BJ (cell line): ENCODE measurements around the gene ALDH3B2. TPM values are rescaled to one million over a fixed set of nuclear protein-coding genes. Genes with fewer than 3 reads are reported as not detected.
A peak's percentile ranks its signal among the peaks of the same experiment; 100 is the strongest.
"Not testable (repeated sequence)": the region's sequence is repeated elsewhere in the genome, so short reads cannot be mapped to it uniquely, and the experiment has no call there.

Source experiments
- CTCF ChIA-PET: fragments of 350-600 bp; formaldehyde crosslinking; extraction: SDS; loops from one replicate; lab custom pipeline; 2021; ENCODE audit warnings: antibody characterized with exemption, inconsistent platforms; lab: Yijun Ruan, JAX
- POLR2A ChIA-PET: fragments of 300-600 bp; sonication (Branson Sonifier 250); formaldehyde crosslinking; extraction: SDS; loops from one replicate; lab custom pipeline; 2021; ENCODE audit warnings: antibody characterized with exemption; lab: Charles Lee
- DNase-seq: peaks from one replicate; pipeline ENCODE4 v3.0.0-alpha.2; 2011; ENCODE audit warnings: low read depth
- H3K27me3 ChIP-seq: 2 replicates; pipeline ENCODE4 v1.6.0; 2011; ENCODE audit warnings: low read length; ENCODE audit not compliant: control insufficient read depth, insufficient read depth
- H3K36me3 ChIP-seq: 2 replicates; pipeline ENCODE4 v1.5.1; 2011; ENCODE audit warnings: low read length; ENCODE audit not compliant: control insufficient read depth, insufficient read depth
- H3K4me3 ChIP-seq: 2 replicates; pipeline ENCODE4 v1.5.1; 2011; ENCODE audit warnings: low read depth, mild to moderate bottlenecking, control low read depth, low read length
- CTCF ChIP-seq: IDR thresholded peaks from 2 replicates; pipeline ENCODE4 v1.5.1; 2011; ENCODE audit warnings: low read depth, mild to moderate bottlenecking, control low read depth, inconsistent platforms, low read length, moderate library complexity; ENCODE audit not compliant: insufficient read depth
- polyA plus RNA-seq: library from polyadenylated mRNA; depleted of rRNA; stranded (reverse); fragments of >200 nt; gene quantifications from 2 replicates; pipeline ENCODE4 v1.2.3, GENCODE V29; 2011

ALDH3B2 gene
- polyA plus RNA-seq, 1 experiment: not detected

GRCh38 chr11:67628710-67629385 lies 45.6 kb downstream of the ALDH3B2 start:
- Histone ChIP-seq H3K36me3 (no peaks in the 10 kb centered on the region), H3K4me3 (peak overlapping the region; percentile 71), H3K27me3 (no peaks in the 10 kb centered on the region)
- POLR2A ChIA-PET: no interaction called here
- no peak for DNase-seq
- no peak for TF ChIP-seq CTCF
- CTCF ChIA-PET: interaction anchor here (0.6 to 7.2 kb wide), 12 partner anchors 11 to 120 kb away, joined by 3 to 88 read pairs (median 4); partner anchors contain the start of genes ACY3 and TBX10

GRCh38 chr11:67627812-67628624 lies 46.4 kb downstream of the ALDH3B2 start:
- H3K36me3 ChIP-seq: no peaks in the 10 kb centered on the region
- TF ChIP-seq CTCF: no peak
- H3K4me3 ChIP-seq: no peak overlapping the region
- POLR2A ChIA-PET: no interaction called here
- H3K27me3 ChIP-seq: no peaks in the 10 kb centered on the region
- CTCF ChIA-PET: interaction anchor here (1.0 to 7.2 kb wide), 5 partner anchors 12 to 30 kb away, joined by 3 to 88 read pairs (median 48); partner anchors contain the start of genes ACY3 and TBX10
- DNase-seq: no peak

GRCh38 chr11:67627441-67627811 lies 47.0 kb downstream of the ALDH3B2 start:
- no peaks in the 10 kb centered on the region for H3K36me3 ChIP-seq
- TF ChIP-seq CTCF: no peak
- no peak overlapping the region for H3K4me3 ChIP-seq
- DNase-seq: no peak
- ChIA-PET POLR2A (no interaction called here), CTCF (interaction anchor here (1.2 to 6.3 kb wide), 2 partner anchors 11 to 18 kb away, joined by 3 to 88 read pairs; no protein-coding TSS in a partner anchor)
- no peaks in the 10 kb centered on the region for H3K27me3 ChIP-seq

- ChIA-PET POLR2A (no interaction called here), CTCF (interaction anchor here (1.2 to 6.3 kb wide), 2 partner anchors 11 to 18 kb away, joined by 3 to 88 read pairs; no protein-coding TSS in a partner anchor)
- H3K27me3 ChIP-seq: no peaks in the 10 kb centered on the region
- H3K36me3 ChIP-seq: no peaks in the 10 kb centered on the region
- H3K4me3 ChIP-seq: no peak overlapping the region
- no peak for TF ChIP-seq CTCF
- no peak for DNase-seq
Observed at GRCh38 chr11:67626970-67627369, 47.5 kb downstream of the ALDH3B2 start.

GRCh38 chr11:67626131-67626833 lies 48.1 kb downstream of the ALDH3B2 start:
- CTCF ChIA-PET: interaction anchor here (1.2 to 6.3 kb wide), 2 partner anchors 10 to 17 kb away, joined by 3 to 88 read pairs; no protein-coding TSS in a partner anchor
- H3K4me3 ChIP-seq, DNase-seq, POLR2A ChIA-PET, H3K27me3 ChIP-seq, H3K36me3 ChIP-seq: not testable (repeated sequence)

- POLR2A ChIA-PET, CTCF ChIA-PET, H3K4me3 ChIP-seq, H3K27me3 ChIP-seq, DNase-seq, H3K36me3 ChIP-seq: not testable (repeated sequence)
Observed at GRCh38 chr11:67623795-67624194, 50.6 kb downstream of the ALDH3B2 start.

- CTCF ChIA-PET: not testable (repeated sequence)
Observed at GRCh38 chr11:67622905-67623304, 51.5 kb downstream of the ALDH3B2 start.

GRCh38 chr11:67621928-67622327 lies 52.5 kb downstream of the ALDH3B2 start:
- H3K36me3 ChIP-seq, H3K27me3 ChIP-seq, POLR2A ChIA-PET, CTCF ChIA-PET, DNase-seq, H3K4me3 ChIP-seq: not testable (repeated sequence)

More at GRCh38 chr11:67622905-67623304, 51.5 kb downstream of the ALDH3B2 start:
- DNase-seq, H3K36me3 ChIP-seq, H3K27me3 ChIP-seq, POLR2A ChIA-PET, H3K4me3 ChIP-seq: not testable (repeated sequence)
